Stimulated activated CD8-positive, alpha-beta memory T cell treated with anti-CD3 and anti-CD28 coated beads, Interleukin-15, amount 100 ng/mL, for 48 hours (primary cell): ENCODE measurements around the gene GDF3.
"Not testable (repeated sequence)": the region's sequence is repeated elsewhere in the genome, so short reads cannot be mapped to it uniquely, and the experiment has no call there.

ENCODE experiments used
- DNase-seq, 2 donors: peaks; one replicate each; pipeline ENCODE4 v3.0.0-alpha.2; 2020; ENCODE audit warnings: low read depth in 2 of 2

GDF3 gene

GRCh38 chr12:7695566-7696197, at the start of gene GDF3:
Gene GDF3 (minus strand): TSS chr12:7695775. CDS start chr12:7695728, 47 bp downstream.
- no peak for DNase-seq

GRCh38 chr12:7732993-7733392, 37.4 kb upstream of the GDF3 start:
- DNase-seq: no peak

- DNase-seq: no peak
Measured at GRCh38 chr12:7731486-7731885, 35.9 kb upstream of the GDF3 start.

- DNase-seq: not testable (repeated sequence)
Measured at GRCh38 chr12:7730984-7731383, 35.4 kb upstream of the GDF3 start.

- DNase-seq: no peak
Measured at GRCh38 chr12:7729746-7730145, 34.2 kb upstream of the GDF3 start.

- DNase-seq: no peak
Measured at GRCh38 chr12:7723926-7724325, 28.4 kb upstream of the GDF3 start.

GRCh38 chr12:7719946-7720730, 24.6 kb upstream of the GDF3 start:
- no peak for DNase-seq

GRCh38 chr12:7716381-7716780, 20.8 kb upstream of the GDF3 start:
- DNase-seq: no peak

- DNase-seq: no peak
Measured at GRCh38 chr12:7712841-7713442, 17.4 kb upstream of the GDF3 start.

GRCh38 chr12:7711133-7711532, 15.6 kb upstream of the GDF3 start, which contains the start of gene DPPA3:
Gene DPPA3 (plus strand): TSS chr12:7711433. CDS start chr12:7711571, 138 bp downstream.
- DNase-seq: no peak

- no peak for DNase-seq
Measured at GRCh38 chr12:7709969-7710675, 14.5 kb upstream of the GDF3 start.

GRCh38 chr12:7705846-7706245, 10.3 kb upstream of the GDF3 start:
- no peak for DNase-seq

- no peak for DNase-seq
Measured at GRCh38 chr12:7695237-7695560, 376 bp downstream of the GDF3 start.

GRCh38 chr12:7694556-7695236, 879 bp downstream of the GDF3 start:
- no peak for DNase-seq

- DNase-seq: no peak
Measured at GRCh38 chr12:7693793-7694192, 1.8 kb downstream of the GDF3 start.

- DNase-seq: no peak
Measured at GRCh38 chr12:7681535-7681934, 14.0 kb downstream of the GDF3 start.

- no peak for DNase-seq
Measured at GRCh38 chr12:7679251-7680045, 16.1 kb downstream of the GDF3 start.

- DNase-seq: no peak
Measured at GRCh38 chr12:7678744-7679143, 16.8 kb downstream of the GDF3 start.

GRCh38 chr12:7677432-7677888, 18.1 kb downstream of the GDF3 start:
- not testable (repeated sequence) for DNase-seq

GRCh38 chr12:7675455-7675854, 20.1 kb downstream of the GDF3 start:
- DNase-seq: not testable (repeated sequence)

GRCh38 chr12:7668171-7668570, 27.4 kb downstream of the GDF3 start:
- no peak for DNase-seq
